Measurements from ENCODE around the gene FDX1. TPM values are rescaled to one million over a fixed set of nuclear protein-coding genes. Genes with fewer than 3 reads are reported as not detected.
A peak's percentile ranks its signal among the peaks of the same experiment; 100 is the strongest.

FDX1 gene
- total RNA-seq, 8 experiments from 2014 or later, result 5.2 to 16.0 (median 8.7) TPM

DNA sequence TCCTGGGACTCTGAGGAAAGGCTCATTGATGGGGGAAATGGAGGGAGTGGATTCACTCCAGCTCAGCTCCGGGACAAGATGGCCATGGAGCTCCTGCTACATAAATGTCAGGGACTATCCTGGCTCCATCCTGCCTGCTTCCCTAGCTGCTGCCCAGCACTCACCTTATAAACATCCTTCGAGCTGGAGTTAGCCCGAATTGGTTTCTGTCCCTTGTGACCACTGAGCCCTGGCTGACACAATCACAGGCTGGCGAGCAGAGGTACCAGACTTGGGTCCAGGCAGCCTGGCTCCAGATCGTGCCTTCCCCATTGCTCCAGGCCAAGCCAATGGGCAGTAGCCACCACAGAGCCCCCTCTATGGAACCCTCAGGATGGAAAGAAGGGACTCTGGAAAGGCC lies 77.6 kb downstream of the FDX1 start:
- no peaks in the 10 kb centered on the region for H3K4me1 ChIP-seq (replicated peaks in 1 of 2)
- in situ Hi-C loops (cut with MboI; ENCODE audit: low pct_unique_long_range_greater_than_20kb in 2 of 9, low sequenced_read_pairs in 9 of 9, unreplicated experiment in 9 of 9), result no loop called here
- H3K27ac ChIP-seq, result no peak overlapping the region
- WGBS, 10 experiments, result 60 to 89% (median 80%) methylated on average over 1 to 3 of the region's 5 CpGs; no CpG with 5 or more reads in 5 of the 10 experiments
- no peak overlapping the region for H3K4me3 ChIP-seq
- ATAC-seq (replicated peaks in 6 of 8), result no peak

DNA sequence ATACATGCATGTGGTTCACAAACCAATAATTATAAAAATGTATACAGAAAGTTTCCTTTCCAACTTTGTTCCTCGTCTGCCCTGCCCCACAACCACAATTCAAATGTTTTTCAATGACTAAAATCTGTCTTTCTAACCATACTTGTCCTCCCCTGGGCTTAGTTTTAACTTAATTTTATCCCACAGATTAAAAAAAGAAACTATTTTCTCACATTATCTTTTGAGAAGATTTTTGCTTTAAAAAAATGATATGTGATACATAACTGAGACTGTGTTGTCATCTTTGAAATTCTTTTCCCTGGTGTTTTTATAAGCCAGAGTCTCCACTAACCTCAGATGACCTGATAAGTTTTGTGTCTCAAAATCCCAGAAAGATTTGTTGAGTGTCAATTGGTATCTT lies 79.0 kb downstream of the FDX1 start:
- WGBS, 10 experiments, result 0 to 86% (median 53%) methylated on average over 1 of the region's 1 CpG; no CpG with 5 or more reads in 4 of the 10 experiments
- ATAC-seq (replicated peaks in 6 of 8), result no peak
- Histone ChIP-seq H3K4me1 (replicated peaks in 1 of 2) (no peaks in the 10 kb centered on the region), H3K4me3 (no peak overlapping the region), H3K27ac (no peak overlapping the region)
- in situ Hi-C loops (cut with MboI; ENCODE audit: low pct_unique_long_range_greater_than_20kb in 2 of 9, low sequenced_read_pairs in 9 of 9, unreplicated experiment in 9 of 9), result no loop called here

DNA sequence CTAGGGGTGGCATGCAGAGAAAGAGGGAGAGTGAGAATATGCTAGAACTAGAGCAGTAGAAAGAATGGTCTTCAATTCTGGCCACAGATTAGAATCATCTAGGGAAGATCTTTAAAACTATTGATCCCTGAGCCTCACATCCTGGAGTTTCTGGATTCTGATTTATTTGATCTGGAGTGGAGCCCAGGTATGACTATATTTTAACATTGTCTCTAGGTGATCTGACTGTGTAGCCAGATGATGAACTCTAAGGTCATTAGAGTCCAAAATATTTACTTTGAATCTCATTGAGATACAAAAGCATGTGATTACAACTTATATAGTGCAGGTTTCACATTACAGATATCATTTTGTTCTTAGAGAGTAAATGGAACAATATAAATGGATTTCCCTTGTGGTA lies 79.7 kb downstream of the FDX1 start:
- ATAC-seq (replicated peaks in 6 of 8), result no peak
- in situ Hi-C loops (cut with MboI; ENCODE audit: low pct_unique_long_range_greater_than_20kb in 2 of 9, low sequenced_read_pairs in 9 of 9, unreplicated experiment in 9 of 9), result no loop called here

DNA sequence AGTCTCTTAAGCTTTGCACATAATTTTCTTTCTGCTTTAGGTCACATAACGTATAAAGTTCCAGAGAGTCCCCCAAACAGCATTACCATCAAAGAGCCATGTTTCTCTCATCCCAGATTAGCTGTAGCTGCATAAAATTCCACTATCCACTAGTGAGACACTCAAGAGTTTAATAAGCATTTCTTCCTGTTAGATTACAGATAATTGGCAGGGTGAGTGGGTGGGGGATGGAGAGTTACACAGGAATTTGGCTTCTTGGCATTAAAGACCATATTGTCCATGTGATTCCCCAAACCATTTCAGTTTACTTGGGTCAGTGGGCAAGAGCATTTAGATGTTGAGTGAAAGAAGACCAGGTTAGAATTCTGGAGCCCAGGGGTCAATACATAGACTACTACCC lies 82.3 kb downstream of the FDX1 start:
- in situ Hi-C loops (cut with MboI; ENCODE audit: low pct_unique_long_range_greater_than_20kb in 2 of 9, low sequenced_read_pairs in 9 of 9, unreplicated experiment in 9 of 9), result no loop called here
- no peak overlapping the region for H3K27ac ChIP-seq
- no peak overlapping the region for H3K4me3 ChIP-seq
- WGBS, 10 experiments, result 71 to 100% (median 79%) methylated on average over 1 of the region's 1 CpG; no CpG with 5 or more reads in 4 of the 10 experiments
- ATAC-seq (replicated peaks in 6 of 8), result no peak
- no peaks in the 10 kb centered on the region for H3K4me1 ChIP-seq (replicated peaks in 1 of 2)

More for the DNA sequence above, 79.7 kb downstream of the FDX1 start:
- Histone ChIP-seq H3K4me3 (no peak overlapping the region), H3K4me1 (replicated peaks in 1 of 2) (no peaks in the 10 kb centered on the region), H3K27ac (no peak overlapping the region)

DNA sequence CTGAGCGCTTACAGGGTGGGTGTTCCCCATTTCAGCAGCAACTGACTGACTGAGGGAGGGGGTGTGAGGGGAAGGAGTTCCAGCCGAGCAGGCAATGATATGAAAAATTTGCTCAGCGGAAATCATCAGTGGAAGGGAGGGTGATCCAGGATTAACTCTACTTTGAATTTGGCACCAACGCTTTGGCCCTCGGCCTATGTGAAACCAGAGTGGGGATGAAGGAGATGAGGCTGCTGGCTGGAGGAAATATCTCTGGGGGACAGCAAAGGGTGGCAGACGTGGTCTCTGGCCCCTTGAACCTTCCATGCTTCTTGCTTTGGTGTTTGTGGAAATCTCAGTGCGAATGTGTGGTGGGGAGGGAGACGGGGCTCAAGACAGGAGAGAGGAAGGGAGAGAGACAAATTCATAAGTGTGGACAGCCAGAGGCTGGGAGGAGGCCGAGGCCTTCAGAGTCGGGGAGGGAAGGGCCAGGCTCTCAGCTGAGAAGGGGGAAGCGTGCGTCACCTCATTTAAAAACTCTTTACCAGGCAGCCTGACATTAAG lies 83.6 kb downstream of the FDX1 start:
- Histone ChIP-seq H3K4me3 (no peak overlapping the region), H3K27ac (no peak overlapping the region), H3K4me1 (replicated peaks in 1 of 2) (no peaks in the 10 kb centered on the region)
- peak in 1 of 8 experiments; percentile 68 for ATAC-seq (replicated peaks in 6 of 8)
- WGBS, 10 experiments, result 31 to 86% (median 74%) methylated on average over 3 to 9 of the region's 12 CpGs; no CpG with 5 or more reads in 4 of the 10 experiments
- in situ Hi-C loops (cut with MboI; ENCODE audit: low pct_unique_long_range_greater_than_20kb in 2 of 9, low sequenced_read_pairs in 9 of 9, unreplicated experiment in 9 of 9), result no loop called here

DNA sequence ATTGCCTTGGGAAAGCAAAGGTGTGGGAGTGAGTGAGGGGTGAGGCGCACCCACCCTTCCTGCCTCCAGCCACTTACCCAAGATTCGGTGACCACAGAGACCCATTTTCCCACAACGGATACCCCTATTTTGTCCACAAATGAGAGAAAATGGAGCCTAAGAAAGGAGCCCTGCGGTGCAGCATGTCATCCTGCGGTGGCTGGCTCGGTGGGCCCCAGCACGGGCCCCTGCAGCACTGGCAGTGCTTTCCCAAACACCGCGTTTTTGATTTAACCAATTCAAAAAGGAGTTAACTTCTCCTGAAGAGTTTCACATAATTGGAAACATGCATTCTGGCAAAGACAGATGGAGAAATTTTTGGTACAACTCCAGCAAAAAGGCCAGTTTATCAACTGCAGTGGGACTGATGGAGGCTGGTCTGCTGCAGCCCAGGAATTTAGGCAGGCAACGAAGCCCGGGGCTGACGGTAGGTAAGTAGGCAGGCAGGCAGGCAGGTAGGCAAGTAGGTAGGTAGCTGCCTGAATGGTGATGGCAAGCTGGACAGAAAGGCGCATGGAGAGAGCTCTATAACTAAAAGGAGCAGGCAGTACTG lies 84.2 kb downstream of the FDX1 start:
- H3K4me3 ChIP-seq, result no peak overlapping the region
- peak in 1 of 8 experiments; percentile 14 for ATAC-seq (replicated peaks in 6 of 8)
- H3K4me1 ChIP-seq (replicated peaks in 1 of 2), result no peaks in the 10 kb centered on the region
- in situ Hi-C loops (cut with MboI; ENCODE audit: low pct_unique_long_range_greater_than_20kb in 2 of 9, low sequenced_read_pairs in 9 of 9, unreplicated experiment in 9 of 9), result no loop called here
- no peak overlapping the region for H3K27ac ChIP-seq
- 0 to 100% (median 58%) methylated on average over 1 to 9 of the region's 13 CpGs for WGBS, 10 experiments

Other genes starting within 250 kb of the FDX1 start
- gene RDX, start 133.3 kb upstream of the FDX1 start, total RNA-seq, result 100 to 1,000 TPM in 1 of 8 experiments, 10 to 100 TPM in 7; 40.4 to 122 (median 52.9) TPM